Astrocyte (in vitro differentiated cells and primary cell): ENCODE results near the gene CEACAM5. TPM values are rescaled to one million over a fixed set of nuclear protein-coding genes. Genes with fewer than 3 reads are reported as not detected.
"Not testable (repeated sequence)": the region's sequence is repeated elsewhere in the genome, so short reads cannot be mapped to it uniquely, and the experiment has no call there.

Experiments
- DNase-seq: peaks from one replicate; pipeline ENCODE4 v3.0.0-alpha.2; 2010; ENCODE audit warnings: low read depth
- FAIRE-seq: peaks from 2 replicates; lab custom pipeline; 2011; peaks lifted over from hg19 to GRCh38; lab: Jason Lieb, UNC
- H2AFZ ChIP-seq: 2 replicates; pipeline ENCODE4 v1.6.0; 2012; ENCODE audit warnings: low read depth, low read length, inconsistent platforms
- H3K27ac ChIP-seq: 2 replicates; pipeline ENCODE4 v1.5.1; 2011; ENCODE audit warnings: low read depth, low read length, inconsistent platforms
- H3K27me3 ChIP-seq: 2 replicates; pipeline ENCODE4 v1.6.0; 2011; ENCODE audit warnings: low read length, inconsistent platforms; ENCODE audit not compliant: insufficient read depth
- H3K36me3 ChIP-seq: 2 replicates; pipeline ENCODE4 v1.5.1; 2011; ENCODE audit warnings: low read length, inconsistent platforms; ENCODE audit not compliant: insufficient read depth
- H3K4me1 ChIP-seq: 2 replicates; pipeline ENCODE4 v1.5.1; 2011; ENCODE audit warnings: low read length, inconsistent platforms; ENCODE audit not compliant: insufficient read depth
- H3K4me2 ChIP-seq: 2 replicates; pipeline ENCODE4 v1.6.0; 2012; ENCODE audit warnings: low read length, inconsistent platforms
- H3K4me3 ChIP-seq: 2 replicates; pipeline ENCODE4 v1.5.1; 2011; ENCODE audit warnings: low read depth, mild to moderate bottlenecking, low read length, inconsistent platforms; ENCODE audit not compliant: insufficient read depth
- H3K79me2 ChIP-seq: 2 replicates; pipeline ENCODE4 v1.6.0; 2012; ENCODE audit warnings: mild to moderate bottlenecking, low read length, inconsistent platforms; ENCODE audit not compliant: insufficient read depth
- H3K9ac ChIP-seq: 2 replicates; pipeline ENCODE4 v1.6.0; 2012; ENCODE audit warnings: mild to moderate bottlenecking, low read length, inconsistent platforms
- H3K9me3 ChIP-seq: 2 replicates; pipeline ENCODE4 v1.5.1; 2012; ENCODE audit warnings: low read depth, mild to moderate bottlenecking, low read length, inconsistent platforms; ENCODE audit not compliant: insufficient read depth
- H4K20me1 ChIP-seq: 2 replicates; pipeline ENCODE4 v1.6.0; 2012; ENCODE audit warnings: low read length, inconsistent platforms; ENCODE audit not compliant: insufficient read depth
- H3K27ac Mint-ChIP-seq: one replicate; pipeline ENCODE4 v1.8.0; 2021; ENCODE audit warnings: mild to moderate bottlenecking, mixed read lengths; ENCODE audit not compliant: unreplicated experiment
- H3K27me3 Mint-ChIP-seq: one replicate; pipeline ENCODE4 v1.8.0; 2021; ENCODE audit warnings: low read depth, mixed read lengths; ENCODE audit not compliant: unreplicated experiment
- H3K36me3 Mint-ChIP-seq: one replicate; pipeline ENCODE4 v1.8.0; 2021; ENCODE audit warnings: low read depth, mixed read lengths; ENCODE audit not compliant: unreplicated experiment
- H3K4me1 Mint-ChIP-seq: one replicate; pipeline ENCODE4 v1.8.0; 2021; ENCODE audit warnings: low read depth, mixed read lengths; ENCODE audit not compliant: unreplicated experiment
- H3K4me3 Mint-ChIP-seq: one replicate; pipeline ENCODE4 v1.8.0; 2021; ENCODE audit warnings: mild to moderate bottlenecking, moderate library complexity, mixed read lengths; ENCODE audit not compliant: unreplicated experiment
- H3K9me3 Mint-ChIP-seq: one replicate; pipeline ENCODE4 v1.8.0; 2021; ENCODE audit warnings: mild to moderate bottlenecking, mixed read lengths; ENCODE audit not compliant: unreplicated experiment
- CTCF ChIP-seq: IDR thresholded peaks from 2 replicates; pipeline ENCODE4 v1.5.1; 2011; ENCODE audit warnings: low read depth, mild to moderate bottlenecking, inconsistent platforms, low read length, moderate library complexity; ENCODE audit not compliant: insufficient read depth
- EZH2 ChIP-seq: IDR thresholded peaks from 2 replicates; pipeline ENCODE4 v1.6.1; 2012; ENCODE audit warnings: mild to moderate bottlenecking, low read length, inconsistent platforms; ENCODE audit not compliant: insufficient read depth
- total RNA-seq: library from RNA; stranded (reverse); gene quantifications from 2 replicates; pipeline ENCODE4 v1.2.1, GENCODE V29; 2021

The CEACAM5 gene
- total RNA-seq, 1 donor from 2014 or later: not detected

GRCh38 chr19:41746593-41747227 is 38.3 kb downstream of the CEACAM5 start:
- H3K9ac ChIP-seq: no peak overlapping the region
- H4K20me1 ChIP-seq: no peaks in the 10 kb centered on the region
- no peak overlapping the region for H3K27ac ChIP-seq
- H3K27me3 Mint-ChIP-seq: peaks cover 80% of the 10 kb centered on the region
- no peak overlapping the region for H3K4me2 ChIP-seq
- peaks cover 8% of the 10 kb centered on the region for H3K27me3 ChIP-seq
- H2AFZ ChIP-seq: no peak overlapping the region
- H3K79me2 ChIP-seq: no peaks in the 10 kb centered on the region
- no peaks in the 10 kb centered on the region for H3K36me3 Mint-ChIP-seq
- DNase-seq (peak; percentile 4), FAIRE-seq (no peak)
- H3K9me3 ChIP-seq: no peaks in the 10 kb centered on the region
- H3K4me3 Mint-ChIP-seq: no peak overlapping the region
- H3K4me1 Mint-ChIP-seq: no peaks in the 10 kb centered on the region
- H3K36me3 ChIP-seq: no peaks in the 10 kb centered on the region
- no peak overlapping the region for H3K4me3 ChIP-seq
- no peaks in the 10 kb centered on the region for H3K9me3 Mint-ChIP-seq
- TF ChIP-seq EZH2 (no peak), CTCF (peak; percentile 30)
- no peaks in the 10 kb centered on the region for H3K4me1 ChIP-seq
- H3K27ac Mint-ChIP-seq: no peak overlapping the region

GRCh38 chr19:41748012-41748411 is 39.6 kb downstream of the CEACAM5 start:
- Mint-ChIP-seq H3K9me3 (no peaks in the 10 kb centered on the region), H3K27me3 (peaks cover 82% of the 10 kb centered on the region), H3K36me3 (no peaks in the 10 kb centered on the region), H3K27ac (no peak overlapping the region), H3K4me3 (no peak overlapping the region), H3K4me1 (no peaks in the 10 kb centered on the region)
- Histone ChIP-seq H3K9me3 (no peaks in the 10 kb centered on the region), H3K4me3 (no peak overlapping the region), H3K4me1 (no peaks in the 10 kb centered on the region), H3K4me2 (no peak overlapping the region), H3K27ac (no peak overlapping the region), H2AFZ (no peak overlapping the region), H3K36me3 (no peaks in the 10 kb centered on the region), H3K9ac (no peak overlapping the region), H3K79me2 (no peaks in the 10 kb centered on the region), H4K20me1 (no peaks in the 10 kb centered on the region), H3K27me3 (peaks cover 8% of the 10 kb centered on the region)
- TF ChIP-seq CTCF (no peak), EZH2 (no peak)
- no peak for FAIRE-seq
- no peak for DNase-seq

GRCh38 chr19:41750248-41751134 is 42.1 kb downstream of the CEACAM5 start:
- not testable (repeated sequence) for H3K79me2 ChIP-seq, H3K27ac Mint-ChIP-seq

More at GRCh38 chr19:41750248-41751134, 42.1 kb downstream of the CEACAM5 start:
- not testable (repeated sequence) for H3K27me3 ChIP-seq, H3K4me1 Mint-ChIP-seq, H2AFZ ChIP-seq, H3K9ac ChIP-seq, H3K9me3 ChIP-seq, H3K27ac ChIP-seq, H3K4me3 ChIP-seq, FAIRE-seq, H3K36me3 ChIP-seq, H3K4me3 Mint-ChIP-seq, H3K36me3 Mint-ChIP-seq, DNase-seq, H4K20me1 ChIP-seq, H3K9me3 Mint-ChIP-seq, H3K4me1 ChIP-seq, H3K4me2 ChIP-seq
- H3K27me3 Mint-ChIP-seq: peaks cover 73% of the 10 kb centered on the region
